Activated T-helper 2 cell treated with anti-CD3 and anti-CD28 coated beads, Interferon-gamma antibody, Interleukin-2, Interleukin-4, amounts not matched to agents 10 μg/mL and 5 μg/mL and 100 μg/mL, durations not matched to agents 14 hours and 24 hours and 36 hours (primary cell): ENCODE measurements around the gene OXCT1. TPM values are rescaled to one million over a fixed set of nuclear protein-coding genes. Genes with fewer than 3 reads are reported as not detected.

ENCODE experiments used
- DNase-seq: peaks from one replicate; pipeline ENCODE4 v3.0.0; 2021; ENCODE audit warnings: low spot score
- H3K27ac Mint-ChIP-seq: one replicate; pipeline ENCODE4 v1.8.0; 2021; ENCODE audit warnings: mixed read lengths
- H3K27me3 Mint-ChIP-seq: one replicate; pipeline ENCODE4 v1.8.0; 2021; ENCODE audit warnings: low read depth, mixed read lengths
- H3K36me3 Mint-ChIP-seq: one replicate; pipeline ENCODE4 v1.8.0; 2021; ENCODE audit warnings: low read depth, mixed read lengths
- H3K4me1 Mint-ChIP-seq: one replicate; pipeline ENCODE4 v1.8.0; 2021; ENCODE audit warnings: low read depth, mixed read lengths
- H3K4me3 Mint-ChIP-seq: one replicate; pipeline ENCODE4 v1.8.0; 2021; ENCODE audit warnings: low read depth, mild to moderate bottlenecking, moderate library complexity, mixed read lengths
- H3K9me3 Mint-ChIP-seq: one replicate; pipeline ENCODE4 v1.8.0; 2021; ENCODE audit warnings: mixed read lengths
- intact Hi-C: fragments of 100-400 bp; cut with micrococcal nuclease; formaldehyde crosslinking; loops from one replicate; pipeline ENCODE4 v1.15.1; 2023
- total RNA-seq: library from RNA; stranded (reverse); gene quantifications from 2 replicates; pipeline ENCODE4 v1.2.3, GENCODE V29; 2022

Gene OXCT1
- total RNA-seq, 1 donor from 2014 or later: 123 TPM

DNA sequence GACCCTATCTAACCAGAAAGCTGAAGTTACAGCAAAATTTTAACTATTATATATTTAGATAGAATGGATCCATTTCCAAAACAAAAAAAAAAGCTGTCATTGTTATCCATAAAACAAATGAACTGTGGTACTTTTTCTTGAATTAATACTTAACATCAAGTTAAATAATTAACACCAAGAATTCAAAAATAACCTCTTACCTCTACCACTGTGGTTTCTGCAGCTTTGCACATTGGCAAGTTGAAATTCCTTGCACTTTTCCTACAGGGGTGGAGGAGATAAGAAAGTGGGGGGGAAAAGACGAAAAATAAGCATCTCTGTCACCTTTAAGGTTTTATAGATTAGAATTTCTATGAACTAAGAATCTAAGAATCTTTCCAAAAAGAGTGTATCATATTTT is 30.0 kb downstream of the OXCT1 start:
- Mint-ChIP-seq H3K27ac (no peak overlapping the region), H3K4me1 (peaks cover 24% of the 10 kb centered on the region), H3K9me3 (no peaks in the 10 kb centered on the region), H3K36me3 (peaks cover 47% of the 10 kb centered on the region), H3K4me3 (no peak overlapping the region), H3K27me3 (no peaks in the 10 kb centered on the region)
- no peak for DNase-seq
- intact Hi-C loops: loop anchor here (5.0 to 10.0 kb wide), 3 partner anchors 33 to 935 kb away; partner anchors contain the start of gene C7

DNA sequence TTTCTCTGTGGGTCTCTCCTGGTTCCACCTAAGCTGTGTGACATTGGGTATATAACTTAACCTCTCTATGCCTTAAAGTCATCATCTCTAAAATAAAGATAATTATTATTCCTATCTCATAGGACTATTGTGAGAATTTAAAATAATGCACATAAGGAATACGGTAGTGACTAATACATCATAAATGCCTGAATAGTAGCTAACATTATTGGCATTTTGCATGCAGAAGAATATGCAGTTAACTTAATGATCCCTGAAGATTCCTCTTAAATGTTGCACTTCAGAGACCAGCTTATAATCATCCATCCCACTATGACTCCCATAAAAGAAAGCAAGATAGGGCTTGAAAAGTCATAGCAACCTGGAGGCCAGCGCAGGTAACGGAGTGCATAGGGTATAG is 32.4 kb downstream of the OXCT1 start:
- Mint-ChIP-seq H3K36me3 (peaks cover 69% of the 10 kb centered on the region), H3K4me1 (peaks cover 37% of the 10 kb centered on the region), H3K9me3 (no peaks in the 10 kb centered on the region), H3K27me3 (no peaks in the 10 kb centered on the region), H3K27ac (no peak overlapping the region), H3K4me3 (no peak overlapping the region)
- intact Hi-C loops: no loop called here
- no peak for DNase-seq

DNA sequence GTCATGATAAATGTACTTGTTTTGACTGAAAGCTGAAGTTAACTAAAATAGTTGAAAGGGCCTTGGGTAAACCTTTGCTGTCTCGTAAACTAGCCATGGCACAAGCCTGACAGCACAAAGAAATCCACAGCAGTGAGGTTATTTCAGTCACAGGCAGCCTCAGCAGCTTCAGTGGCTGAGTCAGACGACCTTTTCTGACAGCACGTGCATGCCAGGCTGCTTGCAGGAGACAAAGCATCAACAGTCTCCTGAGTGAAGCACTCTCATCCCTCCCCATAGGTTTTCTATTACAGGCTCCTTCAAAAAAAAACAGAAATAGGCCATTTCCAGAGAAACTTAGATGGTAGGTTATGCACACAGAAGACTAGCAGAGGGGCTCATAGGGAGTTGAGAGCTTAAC is 34.6 kb downstream of the OXCT1 start:
- H3K4me1 Mint-ChIP-seq: peaks cover 52% of the 10 kb centered on the region
- intact Hi-C loops: no loop called here
- H3K9me3 Mint-ChIP-seq: peaks cover 10% of the 10 kb centered on the region
- no peaks in the 10 kb centered on the region for H3K27me3 Mint-ChIP-seq
- H3K27ac Mint-ChIP-seq: peak overlapping the region; percentile 53
- peaks cover 82% of the 10 kb centered on the region for H3K36me3 Mint-ChIP-seq
- DNase-seq: no peak
- no peak overlapping the region for H3K4me3 Mint-ChIP-seq

DNA sequence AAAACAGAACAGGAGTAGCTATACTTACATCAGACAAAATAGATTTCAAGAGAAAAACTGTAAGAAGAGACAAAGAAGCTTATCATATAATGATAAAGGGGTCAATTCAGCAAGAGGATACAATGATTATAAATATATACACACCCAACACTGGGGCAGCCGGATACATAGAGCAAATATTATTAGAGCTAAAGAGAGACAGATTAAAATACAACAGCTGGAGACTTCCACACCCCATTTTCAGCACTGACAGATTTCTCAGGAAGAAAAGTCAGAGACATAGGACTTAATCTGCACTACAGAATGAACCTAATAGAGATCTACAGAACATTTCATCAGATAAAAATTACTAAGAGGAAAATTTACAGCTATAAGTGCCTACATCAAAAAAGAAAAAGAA is 35.7 kb downstream of the OXCT1 start:
- no peak overlapping the region for H3K4me3 Mint-ChIP-seq
- H3K27ac Mint-ChIP-seq: peak overlapping the region; percentile 34
- peaks cover 46% of the 10 kb centered on the region for H3K4me1 Mint-ChIP-seq

DNA sequence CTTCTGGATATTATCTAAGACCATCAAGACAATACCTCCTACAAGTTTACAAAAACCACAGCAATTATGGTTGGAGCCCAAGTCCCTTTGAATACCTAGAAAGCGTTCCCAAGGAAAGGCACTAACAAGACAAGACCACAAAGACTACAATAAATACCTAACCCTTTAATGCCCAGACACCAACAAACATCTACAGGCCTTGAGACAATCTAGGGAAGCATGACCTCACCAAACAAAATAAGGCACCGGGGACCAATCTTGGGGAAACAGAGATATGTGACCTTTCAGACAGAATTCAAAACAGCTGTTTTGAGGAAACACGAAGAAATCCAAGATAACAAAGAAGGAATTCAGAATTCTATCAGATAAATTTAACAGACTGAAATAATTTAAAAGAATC is 37.8 kb downstream of the OXCT1 start:
- Mint-ChIP-seq H3K4me3 (no peak overlapping the region), H3K27me3 (no peaks in the 10 kb centered on the region), H3K36me3 (peaks cover 71% of the 10 kb centered on the region), H3K27ac (no peak overlapping the region), H3K9me3 (peaks cover 10% of the 10 kb centered on the region), H3K4me1 (peaks cover 40% of the 10 kb centered on the region)
- DNase-seq: no peak
- intact Hi-C loops: no loop called here

More for the DNA sequence above, 35.7 kb downstream of the OXCT1 start:
- H3K36me3 Mint-ChIP-seq: peaks cover 81% of the 10 kb centered on the region
- H3K9me3 Mint-ChIP-seq: peaks cover 10% of the 10 kb centered on the region
- no peaks in the 10 kb centered on the region for H3K27me3 Mint-ChIP-seq
- DNase-seq: no peak
- intact Hi-C loops: no loop called here

DNA sequence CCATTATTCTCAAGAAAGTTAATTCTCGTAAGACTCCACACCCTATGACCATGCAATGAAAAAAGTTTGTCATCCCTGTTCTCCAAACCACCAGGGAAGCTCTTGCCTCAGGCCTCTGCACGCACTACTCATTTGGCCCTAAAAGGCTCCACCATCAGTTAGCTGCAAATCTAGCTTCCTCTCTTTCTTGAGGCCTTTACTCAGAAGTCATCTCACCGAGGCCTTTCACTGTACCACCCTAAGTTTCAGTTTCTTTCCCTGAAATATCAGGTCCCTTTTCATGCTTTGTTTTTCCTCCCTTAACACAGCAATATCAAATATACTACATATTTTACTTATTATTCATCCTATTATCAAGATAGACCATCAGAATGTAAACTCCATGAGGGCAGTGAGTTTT is 39.1 kb downstream of the OXCT1 start:
- Mint-ChIP-seq H3K9me3 (peaks cover 10% of the 10 kb centered on the region), H3K27ac (peak overlapping the region; percentile 54), H3K27me3 (no peaks in the 10 kb centered on the region), H3K36me3 (peaks cover 77% of the 10 kb centered on the region), H3K4me3 (no peak overlapping the region), H3K4me1 (peaks cover 36% of the 10 kb centered on the region)
- intact Hi-C loops: no loop called here
- no peak for DNase-seq

DNA sequence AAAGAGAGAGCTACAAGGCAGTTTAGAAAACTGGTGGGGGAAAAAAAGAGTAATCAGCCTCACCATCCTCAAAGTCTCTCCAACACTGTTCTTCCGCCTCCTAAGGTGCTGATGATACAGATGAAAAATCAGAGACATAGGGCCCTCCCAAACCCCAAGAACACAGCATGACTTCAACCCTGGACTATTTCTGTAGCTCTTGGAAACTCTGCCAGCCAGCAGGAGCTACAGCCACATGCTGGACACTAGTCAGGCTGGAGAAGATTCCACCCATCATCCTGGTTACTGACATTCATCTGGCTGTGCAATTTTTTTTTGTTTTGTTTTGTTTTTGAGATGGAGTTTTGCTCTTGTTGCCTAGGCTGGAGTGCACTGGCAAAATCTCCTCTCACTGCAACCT is 42.4 kb downstream of the OXCT1 start:
- Mint-ChIP-seq H3K36me3 (peaks cover 78% of the 10 kb centered on the region), H3K4me3 (no peak overlapping the region), H3K9me3 (peaks cover 10% of the 10 kb centered on the region), H3K27ac (no peak overlapping the region), H3K4me1 (peaks cover 16% of the 10 kb centered on the region), H3K27me3 (no peaks in the 10 kb centered on the region)
- DNase-seq: no peak
- intact Hi-C loops: no loop called here

DNA sequence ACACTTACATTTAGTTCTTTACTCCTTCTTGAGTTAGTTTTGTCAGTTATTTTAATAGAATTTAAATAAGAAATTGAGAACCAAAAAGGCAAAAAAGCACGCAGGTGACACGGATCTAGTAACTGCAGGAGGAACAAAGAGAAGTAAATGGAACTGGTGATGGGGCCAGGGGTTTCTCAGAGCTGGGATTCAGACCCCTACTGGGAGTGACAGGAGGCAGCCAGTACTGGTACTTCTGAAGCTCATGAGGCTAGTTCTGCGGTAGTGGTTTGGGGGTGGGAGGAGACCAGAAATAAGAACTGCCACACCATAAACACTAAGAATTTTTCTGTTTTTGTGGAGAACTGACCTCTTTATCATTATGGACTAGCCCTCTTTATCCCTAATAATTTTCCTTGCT is 48.2 kb downstream of the OXCT1 start:
- Mint-ChIP-seq H3K27me3 (no peaks in the 10 kb centered on the region), H3K4me3 (no peak overlapping the region), H3K9me3 (no peaks in the 10 kb centered on the region), H3K36me3 (peaks cover 80% of the 10 kb centered on the region), H3K4me1 (peaks cover 10% of the 10 kb centered on the region), H3K27ac (no peak overlapping the region)
- intact Hi-C loops: no loop called here
- DNase-seq: no peak

DNA sequence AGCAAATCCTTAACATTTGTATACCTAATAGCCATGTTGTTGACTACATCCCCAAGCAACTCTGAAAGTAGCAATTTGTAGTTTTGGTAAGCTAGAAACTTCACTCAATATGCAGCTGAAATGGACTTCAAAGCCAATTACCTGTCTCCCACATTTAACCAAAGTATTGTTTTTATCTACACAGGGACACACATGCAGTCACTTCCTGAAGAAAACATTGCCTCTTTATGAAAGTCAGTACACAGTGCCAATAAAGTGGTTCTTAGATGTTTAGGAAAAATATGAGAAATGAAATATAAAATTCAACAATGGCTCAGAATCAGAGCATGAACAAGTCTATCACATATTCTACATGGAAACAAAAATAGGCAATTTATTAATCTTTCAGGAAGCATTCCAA is 49.2 kb downstream of the OXCT1 start:
- no peak overlapping the region for H3K4me3 Mint-ChIP-seq
- intact Hi-C loops: no loop called here
- H3K36me3 Mint-ChIP-seq: peaks cover 73% of the 10 kb centered on the region
- DNase-seq: no peak
- peaks cover 10% of the 10 kb centered on the region for H3K4me1 Mint-ChIP-seq
- H3K27me3 Mint-ChIP-seq: no peaks in the 10 kb centered on the region
- H3K27ac Mint-ChIP-seq: no peak overlapping the region
- no peaks in the 10 kb centered on the region for H3K9me3 Mint-ChIP-seq

DNA sequence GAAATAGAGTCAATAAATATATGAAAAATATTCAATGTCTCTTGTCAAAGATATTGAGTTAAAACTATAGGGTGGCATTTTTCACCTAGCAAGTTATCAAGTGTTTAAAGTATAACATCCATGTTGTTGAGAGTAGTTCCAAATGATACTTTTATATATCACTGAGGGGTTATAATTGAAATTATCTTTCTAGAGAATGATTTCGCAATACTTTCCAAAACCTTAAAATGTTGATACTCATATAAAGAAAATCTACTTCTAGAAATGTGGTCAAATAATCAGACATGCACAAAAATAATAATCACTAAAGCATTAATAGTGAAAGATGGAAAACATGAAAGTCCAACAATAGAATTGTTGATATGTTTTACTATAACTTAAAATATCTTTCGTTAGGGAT is 50.1 kb downstream of the OXCT1 start:
- H3K36me3 Mint-ChIP-seq: peaks cover 69% of the 10 kb centered on the region
- no peaks in the 10 kb centered on the region for H3K9me3 Mint-ChIP-seq
- peaks cover 10% of the 10 kb centered on the region for H3K4me1 Mint-ChIP-seq
- no peak overlapping the region for H3K27ac Mint-ChIP-seq
- DNase-seq: no peak
- H3K27me3 Mint-ChIP-seq: no peaks in the 10 kb centered on the region
- intact Hi-C loops: no loop called here
- H3K4me3 Mint-ChIP-seq: no peak overlapping the region

DNA sequence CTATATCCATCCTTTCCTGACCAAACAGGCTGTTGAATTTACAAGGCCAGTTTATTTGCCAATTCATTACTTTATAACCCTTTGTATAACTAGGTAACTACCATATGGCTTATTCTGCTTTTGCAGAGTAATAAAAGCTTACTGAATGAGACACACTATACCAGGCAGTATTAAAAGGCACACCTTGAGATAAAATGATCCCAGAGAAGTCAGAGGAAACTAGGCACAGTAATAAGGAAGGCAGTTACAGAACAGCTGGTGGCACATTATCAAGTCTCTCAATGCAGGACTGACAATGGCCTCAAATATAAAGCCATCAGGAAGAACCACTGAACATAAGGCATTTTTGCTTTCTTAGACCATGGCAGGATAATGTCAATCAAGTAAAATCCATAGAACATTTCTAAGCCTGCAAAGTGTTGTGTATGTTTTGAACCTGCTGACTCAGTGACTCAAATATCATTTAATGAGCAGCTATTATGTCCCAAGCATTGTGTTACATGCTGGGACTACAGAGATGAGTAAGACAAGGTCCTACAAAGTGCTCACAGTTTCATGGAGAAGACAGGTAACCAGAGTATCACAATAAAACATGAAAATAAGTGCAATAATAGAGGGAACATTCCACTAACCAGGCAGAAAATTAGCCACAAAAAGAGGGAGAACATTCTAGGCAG is 52.5 kb downstream of the OXCT1 start:
- Mint-ChIP-seq H3K4me3 (no peak overlapping the region), H3K4me1 (peaks cover 19% of the 10 kb centered on the region), H3K27ac (no peak overlapping the region), H3K36me3 (peaks cover 63% of the 10 kb centered on the region), H3K9me3 (peaks cover 4% of the 10 kb centered on the region), H3K27me3 (no peaks in the 10 kb centered on the region)
- intact Hi-C loops: no loop called here
- no peak for DNase-seq

DNA sequence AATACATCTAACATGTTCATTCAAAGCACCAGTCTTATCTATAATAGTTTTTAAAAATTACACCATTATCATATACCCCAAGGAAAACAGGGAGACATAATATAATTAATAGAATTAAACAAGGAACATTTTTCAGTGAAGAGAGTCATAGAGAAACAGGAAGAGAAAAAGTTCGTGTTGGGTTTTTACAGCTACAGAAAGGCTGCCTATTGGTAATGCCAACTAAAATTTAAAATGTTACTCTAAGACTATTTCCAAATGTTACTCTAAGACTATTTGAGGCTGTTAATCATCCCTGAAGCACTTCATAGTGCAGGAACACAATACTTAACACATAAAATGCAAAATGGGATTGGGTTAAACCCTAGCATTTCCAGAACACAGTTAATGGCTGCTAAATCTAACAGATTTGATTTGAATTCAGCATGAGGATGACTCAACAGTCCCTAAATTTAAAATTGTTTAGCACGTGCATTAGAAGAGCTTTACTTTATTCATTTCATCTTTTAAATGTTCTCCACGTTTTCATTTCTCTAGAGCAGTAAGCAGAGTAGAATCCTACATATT is 54.5 kb downstream of the OXCT1 start:
- peaks cover 31% of the 10 kb centered on the region for H3K4me1 Mint-ChIP-seq
- H3K27ac Mint-ChIP-seq: no peak overlapping the region
- H3K27me3 Mint-ChIP-seq: no peaks in the 10 kb centered on the region
- no peak overlapping the region for H3K4me3 Mint-ChIP-seq
- intact Hi-C loops: no loop called here
- DNase-seq: no peak
- H3K9me3 Mint-ChIP-seq: peaks cover 4% of the 10 kb centered on the region
- peaks cover 62% of the 10 kb centered on the region for H3K36me3 Mint-ChIP-seq

DNA sequence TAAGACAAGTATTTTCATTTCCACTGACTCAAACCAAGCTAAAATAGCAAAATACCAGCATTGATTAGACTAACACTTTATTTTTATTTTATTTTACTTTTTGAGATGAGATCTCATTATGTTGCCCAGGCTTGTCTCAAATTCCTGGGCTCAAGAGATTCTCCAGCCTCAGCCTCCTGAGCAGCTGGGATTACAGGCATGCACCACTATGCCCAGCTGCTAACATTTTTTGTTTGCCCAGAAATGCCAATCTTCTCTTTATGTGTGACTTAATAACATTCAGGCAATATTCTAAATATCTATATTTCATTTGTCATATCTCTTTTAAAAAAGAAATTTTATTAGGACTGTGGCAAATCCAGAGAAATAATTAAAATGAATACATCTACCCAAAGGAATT is 55.0 kb downstream of the OXCT1 start:
- no peak for DNase-seq
- Mint-ChIP-seq H3K9me3 (peaks cover 4% of the 10 kb centered on the region), H3K27ac (no peak overlapping the region), H3K4me3 (no peak overlapping the region), H3K36me3 (peaks cover 59% of the 10 kb centered on the region), H3K4me1 (peaks cover 36% of the 10 kb centered on the region), H3K27me3 (no peaks in the 10 kb centered on the region)
- intact Hi-C loops: no loop called here
